Skeletal muscle cell (primary cell): ENCODE data around the gene CYGB.

Experiments
- DNase-seq: peaks from one replicate; pipeline ENCODE4 v3.0.0-alpha.2; 2010; ENCODE audit warnings: low read depth
- H3K4me3 ChIP-seq: 2 replicates; pipeline ENCODE4 v1.5.1; 2011; ENCODE audit warnings: low read depth, mild to moderate bottlenecking, control low read depth, low read length, moderate library complexity

The CYGB gene

GRCh38 chr17:76537578-76538280 is at the start of gene CYGB:
CYGB (minus strand) TSS chr17:76537709; CDS start chr17:76537542, 167 bp downstream.
- peak within 1 kb of the TSS; percentile 55 for H3K4me3 ChIP-seq
- DNase-seq, result no peak

GRCh38 chr17:76586741-76587487 is 49.4 kb upstream of the CYGB start:
- no peak for DNase-seq

GRCh38 chr17:76585649-76586593 is 48.4 kb upstream of the CYGB start, which contains the start of gene ST6GALNAC2:
ST6GALNAC2 (minus strand) TSS chr17:76585860; CDS start chr17:76585808, 52 bp downstream.
- DNase-seq, result no peak
- H3K4me3 ChIP-seq, result peak within 1 kb of the TSS; percentile 45

More at GRCh38 chr17:76586741-76587487, 49.4 kb upstream of the CYGB start:
- no peak overlapping the region for H3K4me3 ChIP-seq

- no peak for DNase-seq
- H3K4me3 ChIP-seq, result peak overlapping the region; percentile 45
Observed at GRCh38 chr17:76585033-76585648, 47.6 kb upstream of the CYGB start.

GRCh38 chr17:76584427-76585032 is 47.0 kb upstream of the CYGB start:
- H3K4me3 ChIP-seq, result peak overlapping the region; percentile 45
- DNase-seq, result no peak

- no peak for DNase-seq
- H3K4me3 ChIP-seq, result no peak overlapping the region
Observed at GRCh38 chr17:76582660-76583059, 45.2 kb upstream of the CYGB start.

GRCh38 chr17:76581515-76581914 is 44.0 kb upstream of the CYGB start:
- no peak overlapping the region for H3K4me3 ChIP-seq
- no peak for DNase-seq

- no peak overlapping the region for H3K4me3 ChIP-seq
- no peak for DNase-seq
Observed at GRCh38 chr17:76579281-76579680, 41.8 kb upstream of the CYGB start.

GRCh38 chr17:76578376-76578775 is 40.9 kb upstream of the CYGB start:
- DNase-seq, result no peak
- no peak overlapping the region for H3K4me3 ChIP-seq

- H3K4me3 ChIP-seq, result no peak overlapping the region
- DNase-seq, result no peak
Observed at GRCh38 chr17:76577876-76578275, 40.4 kb upstream of the CYGB start.

- no peak overlapping the region for H3K4me3 ChIP-seq
Observed at GRCh38 chr17:76576189-76576588, 38.7 kb upstream of the CYGB start.

GRCh38 chr17:76575570-76575969 is 38.1 kb upstream of the CYGB start:
- H3K4me3 ChIP-seq, result no peak overlapping the region
- DNase-seq, result no peak

More at GRCh38 chr17:76576189-76576588, 38.7 kb upstream of the CYGB start:
- no peak for DNase-seq

GRCh38 chr17:76574166-76574565 is 36.7 kb upstream of the CYGB start:
- DNase-seq, result no peak
- no peak overlapping the region for H3K4me3 ChIP-seq

GRCh38 chr17:76573096-76573495 is 35.6 kb upstream of the CYGB start:
- no peak overlapping the region for H3K4me3 ChIP-seq
- DNase-seq, result no peak

GRCh38 chr17:76572201-76572910 is 34.8 kb upstream of the CYGB start:
- H3K4me3 ChIP-seq, result no peak overlapping the region
- DNase-seq, result no peak

GRCh38 chr17:76570877-76571471 is 33.5 kb upstream of the CYGB start:
- no peak for DNase-seq
- no peak overlapping the region for H3K4me3 ChIP-seq

GRCh38 chr17:76570457-76570856 is 32.9 kb upstream of the CYGB start:
- no peak for DNase-seq
- no peak overlapping the region for H3K4me3 ChIP-seq
